ENCODE measurements around the gene SORCS2.

SORCS2 gene

GRCh38 chr4:7328162-7328912, 136.0 kb downstream of the SORCS2 start:
- H3K18ac ChIP-seq (ENCODE audit: low read length), result no peak overlapping the region
- H3K4me1 ChIP-seq (ENCODE audit: control insufficient read depth in 1 of 2, insufficient read depth in 2 of 2, low read length in 2 of 2), result no peaks in the 10 kb centered on the region
- no peak overlapping the region for H3K23ac ChIP-seq (ENCODE audit: low read length)
- WGBS (ENCODE audit: extremely low coverage, insufficient coverage, insufficient read length), result no CpG with 5 or more reads among the region's 15 CpGs
- no peak overlapping the region for H2AFZ ChIP-seq (ENCODE audit: insufficient read depth, low read length, poor library complexity)
- no peak overlapping the region for H3K4me3 ChIP-seq (ENCODE audit: low read depth, low read length)
- no peak overlapping the region for H3K4ac ChIP-seq (ENCODE audit: low read depth, low read length)
- no peak overlapping the region for H4K12ac ChIP-seq (ENCODE audit: low read depth, low read length)
- no peak overlapping the region for H2BK12ac ChIP-seq (ENCODE audit: low read length)
- no peak overlapping the region for H4K91ac ChIP-seq (ENCODE audit: low read depth, low read length)
- H3K36me3 ChIP-seq (ENCODE audit: control insufficient read depth in 1 of 2, insufficient read depth in 2 of 2, low read length in 2 of 2), result no peaks in the 10 kb centered on the region
- H3K27ac ChIP-seq (ENCODE audit: low read depth, low read length), result no peak overlapping the region
- H3K9ac ChIP-seq (ENCODE audit: low read length), result no peak overlapping the region
- H3K27me3 ChIP-seq (ENCODE audit: insufficient read depth, low read length), result peaks cover 4% of the 10 kb centered on the region
- peaks cover under 1% of the 10 kb centered on the region for H3K9me3 ChIP-seq (ENCODE audit: insufficient read depth, low read depth, low read length)
- H3K4me2 ChIP-seq (ENCODE audit: low read length), result no peak overlapping the region
- no peak overlapping the region for H2BK5ac ChIP-seq (ENCODE audit: low read depth, low read length, poor library complexity)
- no peaks in the 10 kb centered on the region for H3K79me2 ChIP-seq (ENCODE audit: control insufficient read depth, insufficient read depth, low read length, poor library complexity)
- no peak overlapping the region for H2BK120ac ChIP-seq (ENCODE audit: insufficient read depth, low read length, poor library complexity)
- no peak for DNase-seq
- H3K79me1 ChIP-seq (ENCODE audit: low read length), result no peaks in the 10 kb centered on the region
- H2AK5ac ChIP-seq (ENCODE audit: low read length), result no peak overlapping the region
- H3K14ac ChIP-seq (ENCODE audit: low read length), result no peak overlapping the region
- no peak overlapping the region for H4K8ac ChIP-seq (ENCODE audit: low read depth, low read length)

- H3K18ac ChIP-seq (ENCODE audit: low read length), result no peak overlapping the region
- H4K12ac ChIP-seq (ENCODE audit: low read depth, low read length), result no peak overlapping the region
- no peak overlapping the region for H3K27ac ChIP-seq (ENCODE audit: low read depth, low read length)
- peaks cover 4% of the 10 kb centered on the region for H3K27me3 ChIP-seq (ENCODE audit: insufficient read depth, low read length)
- WGBS (ENCODE audit: extremely low coverage, insufficient coverage, insufficient read length), result no CpG with 5 or more reads among the region's 22 CpGs
- no peak overlapping the region for H3K4me2 ChIP-seq (ENCODE audit: low read length)
- no peak overlapping the region for H2AK5ac ChIP-seq (ENCODE audit: low read length)
- H3K4me1 ChIP-seq (ENCODE audit: control insufficient read depth in 1 of 2, insufficient read depth in 2 of 2, low read length in 2 of 2), result no peaks in the 10 kb centered on the region
- no peaks in the 10 kb centered on the region for H3K9me3 ChIP-seq (ENCODE audit: insufficient read depth, low read depth, low read length)
- no peak overlapping the region for H2BK120ac ChIP-seq (ENCODE audit: insufficient read depth, low read length, poor library complexity)
- H2BK5ac ChIP-seq (ENCODE audit: low read depth, low read length, poor library complexity), result no peak overlapping the region
- H3K23ac ChIP-seq (ENCODE audit: low read length), result no peak overlapping the region
- no peak overlapping the region for H3K14ac ChIP-seq (ENCODE audit: low read length)
- no peaks in the 10 kb centered on the region for H3K36me3 ChIP-seq (ENCODE audit: control insufficient read depth in 1 of 2, insufficient read depth in 2 of 2, low read length in 2 of 2)
- no peak overlapping the region for H2AFZ ChIP-seq (ENCODE audit: insufficient read depth, low read length, poor library complexity)
- H4K8ac ChIP-seq (ENCODE audit: low read depth, low read length), result no peak overlapping the region
- H4K91ac ChIP-seq (ENCODE audit: low read depth, low read length), result no peak overlapping the region
- no peak overlapping the region for H3K9ac ChIP-seq (ENCODE audit: low read length)
- H3K4me3 ChIP-seq (ENCODE audit: low read depth, low read length), result no peak overlapping the region
- no peak for DNase-seq
- no peak overlapping the region for H2BK12ac ChIP-seq (ENCODE audit: low read length)
- H3K4ac ChIP-seq (ENCODE audit: low read depth, low read length), result no peak overlapping the region
- no peaks in the 10 kb centered on the region for H3K79me1 ChIP-seq (ENCODE audit: low read length)
- no peaks in the 10 kb centered on the region for H3K79me2 ChIP-seq (ENCODE audit: control insufficient read depth, insufficient read depth, low read length, poor library complexity)
Observed at GRCh38 chr4:7328913-7329638, 136.7 kb downstream of the SORCS2 start.

- WGBS (ENCODE audit: extremely low coverage, insufficient coverage, insufficient read length), result no CpG with 5 or more reads among the region's 17 CpGs
- Histone ChIP-seq H3K18ac (ENCODE audit: low read length) (no peak overlapping the region), H2BK12ac (ENCODE audit: low read length) (no peak overlapping the region), H3K4me1 (ENCODE audit: control insufficient read depth in 1 of 2, insufficient read depth in 2 of 2, low read length in 2 of 2) (no peaks in the 10 kb centered on the region), H4K8ac (ENCODE audit: low read depth, low read length) (no peak overlapping the region), H2AK5ac (ENCODE audit: low read length) (no peak overlapping the region), H4K12ac (ENCODE audit: low read depth, low read length) (no peak overlapping the region), H3K79me1 (ENCODE audit: low read length) (no peaks in the 10 kb centered on the region), H3K23ac (ENCODE audit: low read length) (no peak overlapping the region), H3K9ac (ENCODE audit: low read length) (no peak overlapping the region), H3K4me2 (ENCODE audit: low read length) (no peak overlapping the region), H3K4me3 (ENCODE audit: low read depth, low read length) (no peak overlapping the region), H3K4ac (ENCODE audit: low read depth, low read length) (no peak overlapping the region), H3K36me3 (ENCODE audit: control insufficient read depth in 1 of 2, insufficient read depth in 2 of 2, low read length in 2 of 2) (no peaks in the 10 kb centered on the region), H2BK5ac (ENCODE audit: low read depth, low read length, poor library complexity) (no peak overlapping the region), H3K14ac (ENCODE audit: low read length) (no peak overlapping the region), H3K27ac (ENCODE audit: low read depth, low read length) (no peak overlapping the region), H3K9me3 (ENCODE audit: insufficient read depth, low read depth, low read length) (no peaks in the 10 kb centered on the region), H2AFZ (ENCODE audit: insufficient read depth, low read length, poor library complexity) (no peak overlapping the region), H2BK120ac (ENCODE audit: insufficient read depth, low read length, poor library complexity) (no peak overlapping the region), H4K91ac (ENCODE audit: low read depth, low read length) (no peak overlapping the region), H3K27me3 (ENCODE audit: insufficient read depth, low read length) (no peaks in the 10 kb centered on the region), H3K79me2 (ENCODE audit: control insufficient read depth, insufficient read depth, low read length, poor library complexity) (no peaks in the 10 kb centered on the region)
- no peak for DNase-seq
Observed at GRCh38 chr4:7330031-7330596, 137.8 kb downstream of the SORCS2 start.

GRCh38 chr4:7330811-7331681, 138.7 kb downstream of the SORCS2 start:
- H3K9ac ChIP-seq (ENCODE audit: low read length), result no peak overlapping the region
- H3K4ac ChIP-seq (ENCODE audit: low read depth, low read length), result no peak overlapping the region
- H3K4me1 ChIP-seq (ENCODE audit: control insufficient read depth in 1 of 2, insufficient read depth in 2 of 2, low read length in 2 of 2), result no peaks in the 10 kb centered on the region
- H4K91ac ChIP-seq (ENCODE audit: low read depth, low read length), result no peak overlapping the region
- H4K8ac ChIP-seq (ENCODE audit: low read depth, low read length), result no peak overlapping the region
- no peak overlapping the region for H2BK12ac ChIP-seq (ENCODE audit: low read length)
- H3K27ac ChIP-seq (ENCODE audit: low read depth, low read length), result no peak overlapping the region
- no peak overlapping the region for H3K18ac ChIP-seq (ENCODE audit: low read length)
- H3K23ac ChIP-seq (ENCODE audit: low read length), result no peak overlapping the region
- no peak for DNase-seq
- H2BK120ac ChIP-seq (ENCODE audit: insufficient read depth, low read length, poor library complexity), result no peak overlapping the region
- no peaks in the 10 kb centered on the region for H3K27me3 ChIP-seq (ENCODE audit: insufficient read depth, low read length)
- no peak overlapping the region for H3K4me2 ChIP-seq (ENCODE audit: low read length)
- no CpG with 5 or more reads among the region's 22 CpGs for WGBS (ENCODE audit: extremely low coverage, insufficient coverage, insufficient read length)
- H2AK5ac ChIP-seq (ENCODE audit: low read length), result no peak overlapping the region
- no peak overlapping the region for H2BK5ac ChIP-seq (ENCODE audit: low read depth, low read length, poor library complexity)
- H3K14ac ChIP-seq (ENCODE audit: low read length), result no peak overlapping the region
- no peaks in the 10 kb centered on the region for H3K36me3 ChIP-seq (ENCODE audit: control insufficient read depth in 1 of 2, insufficient read depth in 2 of 2, low read length in 2 of 2)
- H3K9me3 ChIP-seq (ENCODE audit: insufficient read depth, low read depth, low read length), result no peaks in the 10 kb centered on the region
- H3K79me1 ChIP-seq (ENCODE audit: low read length), result no peaks in the 10 kb centered on the region
- no peak overlapping the region for H2AFZ ChIP-seq (ENCODE audit: insufficient read depth, low read length, poor library complexity)
- H4K12ac ChIP-seq (ENCODE audit: low read depth, low read length), result no peak overlapping the region
- no peak overlapping the region for H3K4me3 ChIP-seq (ENCODE audit: low read depth, low read length)
- no peaks in the 10 kb centered on the region for H3K79me2 ChIP-seq (ENCODE audit: control insufficient read depth, insufficient read depth, low read length, poor library complexity)

Measured in trophoblast cell (in vitro differentiated cells and primary cell).